HUES64 (cell line): ENCODE data around the gene TMEM63B.

Experiments
- H3K27ac ChIP-seq: 2 replicates; pipeline ENCODE4 v1.7.0; 2013; ENCODE audit warnings: low read depth, low read length, inconsistent platforms
- H3K27me3 ChIP-seq: 2 replicates; pipeline ENCODE4 v1.6.1; 2013; ENCODE audit warnings: mild to moderate bottlenecking, low read length; ENCODE audit not compliant: insufficient read depth
- H3K36me3 ChIP-seq: 2 replicates; pipeline ENCODE4 v1.6.1; 2013; ENCODE audit warnings: mild to moderate bottlenecking, low read length; ENCODE audit not compliant: insufficient read depth
- H3K4me1 ChIP-seq: 2 replicates; pipeline ENCODE4 v1.6.1; 2013; ENCODE audit warnings: mild to moderate bottlenecking, low read length, moderate library complexity; ENCODE audit not compliant: insufficient read depth
- H3K4me3 ChIP-seq: 2 replicates; pipeline ENCODE4 v1.5.1; 2013; ENCODE audit warnings: mild to moderate bottlenecking, low read length, moderate library complexity
- H3K9ac ChIP-seq: 2 replicates; pipeline ENCODE4 v1.6.1; 2013; ENCODE audit warnings: mild to moderate bottlenecking, low read depth, low read length
- H3K9me3 ChIP-seq: 2 replicates; pipeline ENCODE4 v1.6.1; 2013; ENCODE audit warnings: low read depth, low read length; ENCODE audit not compliant: insufficient read depth
- WGBS: fragments of 150-250, 120-280 bp; methylation state at CpG from one replicate; pipeline ENCODE4 v1.1.7; 2013; ENCODE audit warnings: missing lambda C conversion rate; 5-methylcytosine and 5-hydroxymethylcytosine counted together

The TMEM63B gene

GRCh38 chr6:44109212-44109611 lies 18.1 kb upstream of the TMEM63B start:
- Histone ChIP-seq H3K9ac (no peak overlapping the region), H3K9me3 (no peaks in the 10 kb centered on the region), H3K4me1 (no peaks in the 10 kb centered on the region), H3K36me3 (peaks cover 92% of the 10 kb centered on the region), H3K27ac (no peak overlapping the region), H3K4me3 (no peak overlapping the region), H3K27me3 (no peaks in the 10 kb centered on the region)
- WGBS: 91% methylated on average over 10 of the region's 10 CpGs

DNA sequence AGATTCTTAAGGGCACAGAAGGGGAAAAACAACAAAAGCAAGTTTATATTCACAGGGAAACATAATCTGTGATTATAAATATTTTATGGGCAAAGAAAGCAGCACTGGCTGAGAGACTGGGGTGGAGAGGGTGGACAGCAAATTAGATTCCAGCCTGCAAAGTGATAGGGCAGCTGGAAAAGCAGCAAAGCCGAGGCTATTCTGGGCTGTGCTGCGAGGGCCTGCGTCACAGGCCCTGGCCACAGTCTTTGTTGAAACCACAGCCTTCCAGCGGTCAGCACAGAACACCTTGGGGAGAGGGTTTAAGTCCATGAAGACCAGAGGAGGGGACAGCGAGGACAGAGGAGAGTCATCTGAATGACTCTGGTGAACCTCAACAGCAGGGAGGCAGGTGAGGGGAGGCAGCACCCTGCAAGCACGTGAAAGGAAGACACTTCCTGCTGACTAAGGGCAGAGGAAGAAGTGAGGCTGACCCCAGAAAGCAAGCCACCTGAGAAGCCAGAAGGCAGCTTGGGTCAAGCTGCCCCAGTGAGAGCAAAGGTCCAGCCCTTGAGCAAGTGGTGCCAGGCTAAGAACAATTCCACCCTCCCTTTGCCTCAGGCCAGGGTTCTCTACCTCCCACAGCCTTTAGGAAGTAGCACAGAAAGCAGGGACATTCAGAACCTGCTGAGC lies 17.2 kb upstream of the TMEM63B start:
- 92% methylated on average over 6 of the region's 6 CpGs for WGBS
- no peak overlapping the region for H3K27ac ChIP-seq
- H3K27me3 ChIP-seq: no peaks in the 10 kb centered on the region
- H3K4me1 ChIP-seq: no peaks in the 10 kb centered on the region
- H3K36me3 ChIP-seq: peaks cover 88% of the 10 kb centered on the region
- no peaks in the 10 kb centered on the region for H3K9me3 ChIP-seq
- no peak overlapping the region for H3K4me3 ChIP-seq
- H3K9ac ChIP-seq: no peak overlapping the region; the same call in 1 of the 2 replicates

- no peaks in the 10 kb centered on the region for H3K27me3 ChIP-seq
- H3K4me3 ChIP-seq: no peak overlapping the region
- WGBS: 94% methylated on average over 3 of the region's 3 CpGs
- peaks cover 89% of the 10 kb centered on the region for H3K36me3 ChIP-seq
- H3K9me3 ChIP-seq: no peaks in the 10 kb centered on the region
- no peak overlapping the region for H3K27ac ChIP-seq
- 0 out of 2 replicates have a peak, but pooled peaks cover under 1% of the 10 kb centered on the region for H3K4me1 ChIP-seq
- no peak overlapping the region for H3K9ac ChIP-seq
Observed at GRCh38 chr6:44110966-44111365, 16.4 kb upstream of the TMEM63B start.

- H3K9ac ChIP-seq: no peak overlapping the region
- H3K9me3 ChIP-seq: no peaks in the 10 kb centered on the region
- no peak overlapping the region for H3K4me3 ChIP-seq
- H3K36me3 ChIP-seq: peaks cover 86% of the 10 kb centered on the region
- 0 out of 2 replicates have a peak, but pooled peaks cover 3% of the 10 kb centered on the region for H3K4me1 ChIP-seq
- H3K27ac ChIP-seq: no peak overlapping the region
- H3K27me3 ChIP-seq: no peaks in the 10 kb centered on the region
- WGBS: 86% methylated on average over 6 of the region's 6 CpGs
Observed at GRCh38 chr6:44111434-44112417, 15.6 kb upstream of the TMEM63B start.

- 90% methylated on average over 3 of the region's 3 CpGs for WGBS
- no peak overlapping the region for H3K4me3 ChIP-seq
- peaks cover 74% of the 10 kb centered on the region for H3K36me3 ChIP-seq
- 0 out of 2 replicates have a peak, but pooled peaks cover 3% of the 10 kb centered on the region for H3K4me1 ChIP-seq
- no peak overlapping the region for H3K9ac ChIP-seq
- H3K27me3 ChIP-seq: no peaks in the 10 kb centered on the region
- no peaks in the 10 kb centered on the region for H3K9me3 ChIP-seq
- no peak overlapping the region for H3K27ac ChIP-seq
Observed at GRCh38 chr6:44113414-44113813, 13.9 kb upstream of the TMEM63B start.

DNA sequence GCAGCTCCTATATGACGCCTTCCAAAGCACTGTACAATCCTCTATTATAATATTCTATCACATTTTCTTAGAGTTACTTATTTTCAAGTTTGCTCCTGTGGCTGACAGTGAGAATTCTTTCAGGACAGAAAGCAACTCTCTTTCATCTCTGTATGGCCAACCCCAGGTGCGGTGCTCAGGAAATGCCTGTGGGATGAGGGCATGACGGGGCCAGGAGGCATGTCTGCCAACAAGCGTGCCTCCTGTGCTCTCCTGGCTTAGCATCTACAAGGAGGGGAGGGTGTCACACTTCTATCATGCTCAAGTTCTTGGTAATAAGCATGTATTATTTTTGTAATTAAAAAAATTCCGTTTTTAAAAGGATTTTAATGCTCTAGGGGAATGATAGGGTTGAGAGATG lies 11.5 kb upstream of the TMEM63B start:
- Histone ChIP-seq H3K27ac (no peak overlapping the region), H3K36me3 (peaks cover 49% of the 10 kb centered on the region), H3K4me1 (peaks cover 5% of the 10 kb centered on the region; the same call in 1 of the 2 replicates), H3K27me3 (no peaks in the 10 kb centered on the region), H3K4me3 (no peak overlapping the region), H3K9me3 (no peaks in the 10 kb centered on the region), H3K9ac (no peak overlapping the region)
- WGBS: 94% methylated on average over 5 of the region's 5 CpGs

DNA sequence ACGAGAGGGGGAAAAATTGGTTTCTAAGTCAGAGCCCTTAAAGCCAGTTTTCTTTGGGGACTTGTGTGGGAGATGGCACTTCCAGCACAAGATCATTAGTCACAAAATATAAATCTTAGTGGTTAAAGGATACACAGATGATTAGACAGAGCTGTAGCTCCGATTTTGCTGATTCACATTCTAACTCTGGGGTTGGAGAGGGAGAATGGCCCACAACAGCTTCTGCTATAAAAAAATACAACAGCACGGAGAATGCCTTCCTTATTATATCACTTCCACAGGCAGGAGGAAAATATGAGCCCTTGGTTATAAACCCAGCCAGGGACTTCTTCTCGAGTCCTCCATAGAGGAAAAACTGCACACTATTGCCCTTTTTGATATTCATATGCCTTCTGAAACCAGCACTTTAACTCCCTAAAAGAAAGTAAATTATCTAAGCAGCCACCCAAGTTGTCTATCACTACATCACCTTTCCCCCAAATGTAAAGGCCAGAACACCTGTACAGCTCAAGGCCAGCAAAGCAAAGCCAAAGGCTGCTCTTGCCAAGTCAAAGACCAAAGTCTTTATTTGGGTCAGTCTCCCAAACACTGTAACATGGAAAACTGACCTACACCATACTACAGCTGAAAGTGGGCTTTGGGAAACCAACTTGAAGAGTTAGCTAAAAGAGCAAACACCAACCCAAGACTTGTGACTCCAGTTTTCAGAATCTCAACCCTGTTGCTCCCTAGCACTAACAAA lies 10.5 kb upstream of the TMEM63B start:
- H3K27ac ChIP-seq: no peak overlapping the region
- no peak overlapping the region for H3K9ac ChIP-seq
- WGBS: 89% methylated on average over 4 of the region's 4 CpGs
- H3K27me3 ChIP-seq: no peaks in the 10 kb centered on the region
- peaks cover 40% of the 10 kb centered on the region for H3K36me3 ChIP-seq
- H3K4me3 ChIP-seq: no peak overlapping the region
- no peaks in the 10 kb centered on the region for H3K9me3 ChIP-seq
- H3K4me1 ChIP-seq: peaks cover 11% of the 10 kb centered on the region; the same call in 1 of the 2 replicates

DNA sequence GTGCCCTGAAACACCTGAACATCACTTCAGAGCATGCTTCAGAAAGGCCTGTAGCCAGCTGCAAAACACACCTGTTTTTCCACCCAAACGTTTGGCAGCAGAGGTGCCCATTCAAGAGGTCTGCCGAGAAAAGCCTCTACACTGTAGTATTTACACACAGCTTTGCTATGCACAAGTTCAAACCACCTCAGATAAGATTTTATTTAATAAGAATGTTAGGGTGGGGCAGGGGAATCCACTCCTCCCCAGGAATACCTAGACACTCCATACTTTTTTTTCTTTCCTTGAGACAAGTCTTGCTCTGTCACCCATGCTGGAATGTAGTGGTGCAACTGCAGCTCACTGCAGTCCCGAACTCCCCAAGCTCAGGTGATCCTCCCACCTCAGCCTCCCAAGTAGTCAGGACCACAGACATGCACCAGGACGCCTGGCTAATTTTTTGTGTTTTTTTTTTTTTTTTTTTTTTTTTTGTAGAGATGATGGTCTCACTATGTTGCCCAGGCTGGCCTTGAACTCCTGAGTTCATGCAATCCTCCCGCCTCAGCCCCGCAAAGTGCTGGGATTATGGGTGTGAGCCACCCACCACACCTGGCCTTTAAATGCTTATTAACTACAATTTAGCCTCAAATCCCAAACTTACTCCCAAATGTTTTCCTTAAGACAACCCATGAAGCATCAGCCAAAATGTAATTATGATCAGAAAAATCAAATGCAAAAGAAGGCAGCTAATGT lies 9.8 kb upstream of the TMEM63B start:
- WGBS: 92% methylated on average over 6 of the region's 6 CpGs
- H3K9ac ChIP-seq: no peak overlapping the region

GRCh38 chr6:44119704-44120262 lies 7.6 kb upstream of the TMEM63B start:
- Histone ChIP-seq H3K9me3 (no peaks in the 10 kb centered on the region), H3K9ac (no peak overlapping the region), H3K36me3 (peaks cover 21% of the 10 kb centered on the region), H3K27ac (no peak overlapping the region), H3K4me3 (no peak overlapping the region), H3K4me1 (peaks cover 32% of the 10 kb centered on the region), H3K27me3 (no peaks in the 10 kb centered on the region)
- whole genome bisulfite sequencing: 86% methylated on average over 5 of the region's 5 CpGs

More for the DNA sequence above, 9.8 kb upstream of the TMEM63B start:
- peaks cover 32% of the 10 kb centered on the region for H3K36me3 ChIP-seq
- no peak overlapping the region for H3K27ac ChIP-seq
- no peaks in the 10 kb centered on the region for H3K27me3 ChIP-seq
- H3K4me1 ChIP-seq: peaks cover 12% of the 10 kb centered on the region
- H3K4me3 ChIP-seq: no peak overlapping the region
- H3K9me3 ChIP-seq: no peaks in the 10 kb centered on the region

- Histone ChIP-seq H3K9ac (no peak overlapping the region), H3K36me3 (peaks cover 11% of the 10 kb centered on the region), H3K27me3 (no peaks in the 10 kb centered on the region), H3K4me3 (no peak overlapping the region), H3K27ac (no peak overlapping the region), H3K9me3 (no peaks in the 10 kb centered on the region), H3K4me1 (peaks cover 37% of the 10 kb centered on the region)
- WGBS: 73% methylated on average over 4 of the region's 4 CpGs
Observed at GRCh38 chr6:44120692-44121443, 6.5 kb upstream of the TMEM63B start.
